HT-29 (cell line): Measurements from ENCODE around the gene PIP4K2B. TPM values are rescaled to one million over a fixed set of nuclear protein-coding genes. Genes with fewer than 3 reads are reported as not detected.
A peak's percentile ranks its signal among the peaks of the same experiment; 100 is the strongest.

Experiments
- DNase-seq: peaks from one replicate; pipeline ENCODE4 v3.0.0-alpha.2; 2015; ENCODE audit warnings: low spot score
- total RNA-seq: library from RNA; depleted of rRNA; stranded (reverse); fragments of >200 nt; shearing (Covaris generic); gene quantifications from 2 replicates; pipeline ENCODE4 v1.2.3, GENCODE V29; 2014

PIP4K2B gene
- total RNA-seq, 1 experiment from 2014 or later: 39.6 TPM

- DNase-seq: no peak
Measured at GRCh38 chr17:38746004-38746848, 53.1 kb downstream of the PIP4K2B start.

GRCh38 chr17:38745545-38745944 is 53.8 kb downstream of the PIP4K2B start:
- no peak for DNase-seq

GRCh38 chr17:38743556-38744171 is 55.7 kb downstream of the PIP4K2B start:
- DNase-seq: no peak

GRCh38 chr17:38742411-38743308 is 56.7 kb downstream of the PIP4K2B start:
- peak; percentile 98 for DNase-seq

- DNase-seq: peak; percentile 65
Measured at GRCh38 chr17:38741921-38742410, 57.4 kb downstream of the PIP4K2B start.

GRCh38 chr17:38741461-38741860 is 57.9 kb downstream of the PIP4K2B start:
- no peak for DNase-seq

GRCh38 chr17:38740806-38741205 is 58.5 kb downstream of the PIP4K2B start:
- no peak for DNase-seq

- no peak for DNase-seq
Measured at GRCh38 chr17:38740044-38740443, 59.3 kb downstream of the PIP4K2B start.

GRCh38 chr17:38739305-38739704 is 60.1 kb downstream of the PIP4K2B start:
- no peak for DNase-seq

GRCh38 chr17:38738686-38739085 is 60.7 kb downstream of the PIP4K2B start:
- DNase-seq: no peak

- no peak for DNase-seq
Measured at GRCh38 chr17:38738007-38738662, 61.2 kb downstream of the PIP4K2B start.

- peak; percentile 68 for DNase-seq
Measured at GRCh38 chr17:38735161-38735997, 64.0 kb downstream of the PIP4K2B start.

- DNase-seq: peak; percentile 72
Measured at GRCh38 chr17:38733982-38734973, 65.1 kb downstream of the PIP4K2B start.

- DNase-seq: no peak
Measured at GRCh38 chr17:38733282-38733981, 65.9 kb downstream of the PIP4K2B start.

- no peak for DNase-seq
Measured at GRCh38 chr17:38732376-38733281, 66.7 kb downstream of the PIP4K2B start.

- peak; percentile 30 for DNase-seq
Measured at GRCh38 chr17:38731526-38732294, 67.6 kb downstream of the PIP4K2B start.
